Measurements from ENCODE around the gene HDAC11. TPM values are rescaled to one million over a fixed set of nuclear protein-coding genes. Genes with fewer than 3 reads are reported as not detected.

The HDAC11 gene
- polyA plus RNA-seq, 3 donors, result 2.9 to 3.9 (median 3.5) TPM

DNA sequence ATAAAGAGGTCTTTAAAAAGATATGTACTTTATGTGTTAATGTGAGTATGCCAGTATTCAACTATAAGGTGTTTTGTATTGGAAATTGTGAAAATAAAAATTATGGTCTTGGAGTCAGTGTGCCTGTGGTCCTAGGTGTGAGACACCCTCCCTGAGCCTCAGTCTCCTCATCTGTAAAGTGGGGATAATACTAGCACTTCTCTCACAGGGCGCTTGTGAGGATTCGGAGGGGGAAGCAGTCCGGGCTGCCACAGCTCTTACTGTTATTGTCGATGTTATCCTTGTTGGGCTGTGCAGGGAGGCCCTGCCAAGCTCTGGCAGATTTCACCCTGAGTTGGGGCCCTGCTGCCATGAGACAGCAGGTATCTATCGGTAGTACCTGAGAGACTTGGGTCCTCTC lies 42.1 kb downstream of the HDAC11 start:
- H3K36me3 ChIP-seq (replicated peaks in 1 of 2; ENCODE audit: control insufficient read depth in 1 of 2, insufficient read depth in 2 of 2, low read length in 2 of 2), result no peaks in the 10 kb centered on the region
- H3K4me3 Mint-ChIP-seq, result no peak overlapping the region
- no peak overlapping the region for H3K4me2 ChIP-seq (replicated peaks; ENCODE audit: extremely low read depth, low read length, poor library complexity, severe bottlenecking)
- H3K4me1 Mint-ChIP-seq, result no peaks in the 10 kb centered on the region
- DNase-seq, result no peak
- H3K4me3 ChIP-seq (replicated peaks in 1 of 3; ENCODE audit: low read depth in 2 of 3, low read length in 3 of 3), result no peak overlapping the region
- intact Hi-C loops (cut with micrococcal nuclease), result no loop called here
- no peaks in the 10 kb centered on the region for H3K9me3 ChIP-seq (replicated peaks in 1 of 2; ENCODE audit: control insufficient read depth in 1 of 2, insufficient read depth in 1 of 2, low read length in 2 of 2)
- no peak overlapping the region for H2AFZ ChIP-seq (ENCODE audit: insufficient read depth, low read depth, low read length, poor library complexity, severe bottlenecking)
- H3K9me3 Mint-ChIP-seq, result peaks cover 0 to 6% (median 3%) of the 10 kb centered on the region in 7 donors
- H3K4me1 ChIP-seq (ENCODE audit: control insufficient read depth in 1 of 2, insufficient read depth in 2 of 2, low read length in 2 of 2), result no peaks in the 10 kb centered on the region
- no peak overlapping the region for H3K27ac Mint-ChIP-seq
- no peak overlapping the region for H3K9ac ChIP-seq (ENCODE audit: insufficient read depth, low read length, poor library complexity, severe bottlenecking)
- 100% methylated on average over 5 of the region's 5 CpGs for WGBS (ENCODE audit: insufficient coverage)
- H3K27me3 Mint-ChIP-seq (ENCODE audit: low read depth in 3 of 3), result peaks cover 0 to 7% (median 3%) of the 10 kb centered on the region in 3 donors
- no peaks in the 10 kb centered on the region for H3K27me3 ChIP-seq (ENCODE audit: control insufficient read depth in 2 of 2, insufficient read depth in 2 of 2, low read length in 2 of 2)
- H3K79me2 ChIP-seq (ENCODE audit: insufficient read depth, low read length), result no peaks in the 10 kb centered on the region
- H4K20me1 ChIP-seq (ENCODE audit: insufficient read depth, low read length), result no peaks in the 10 kb centered on the region
- H3K27ac ChIP-seq (ENCODE audit: low read depth in 1 of 2, low read length in 2 of 2), result no peak overlapping the region
- TF ChIP-seq, protein P1, sequence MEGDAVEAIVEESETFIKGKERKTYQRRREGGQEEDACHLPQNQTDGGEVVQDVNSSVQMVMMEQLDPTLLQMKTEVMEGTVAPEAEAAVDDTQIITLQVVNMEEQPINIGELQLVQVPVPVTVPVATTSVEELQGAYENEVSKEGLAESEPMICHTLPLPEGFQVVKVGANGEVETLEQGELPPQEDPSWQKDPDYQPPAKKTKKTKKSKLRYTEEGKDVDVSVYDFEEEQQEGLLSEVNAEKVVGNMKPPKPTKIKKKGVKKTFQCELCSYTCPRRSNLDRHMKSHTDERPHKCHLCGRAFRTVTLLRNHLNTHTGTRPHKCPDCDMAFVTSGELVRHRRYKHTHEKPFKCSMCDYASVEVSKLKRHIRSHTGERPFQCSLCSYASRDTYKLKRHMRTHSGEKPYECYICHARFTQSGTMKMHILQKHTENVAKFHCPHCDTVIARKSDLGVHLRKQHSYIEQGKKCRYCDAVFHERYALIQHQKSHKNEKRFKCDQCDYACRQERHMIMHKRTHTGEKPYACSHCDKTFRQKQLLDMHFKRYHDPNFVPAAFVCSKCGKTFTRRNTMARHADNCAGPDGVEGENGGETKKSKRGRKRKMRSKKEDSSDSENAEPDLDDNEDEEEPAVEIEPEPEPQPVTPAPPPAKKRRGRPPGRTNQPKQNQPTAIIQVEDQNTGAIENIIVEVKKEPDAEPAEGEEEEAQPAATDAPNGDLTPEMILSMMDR (IDR thresholded peaks at IDR 0.05), result no peak
- H3K36me3 Mint-ChIP-seq, result no peaks in the 10 kb centered on the region

DNA sequence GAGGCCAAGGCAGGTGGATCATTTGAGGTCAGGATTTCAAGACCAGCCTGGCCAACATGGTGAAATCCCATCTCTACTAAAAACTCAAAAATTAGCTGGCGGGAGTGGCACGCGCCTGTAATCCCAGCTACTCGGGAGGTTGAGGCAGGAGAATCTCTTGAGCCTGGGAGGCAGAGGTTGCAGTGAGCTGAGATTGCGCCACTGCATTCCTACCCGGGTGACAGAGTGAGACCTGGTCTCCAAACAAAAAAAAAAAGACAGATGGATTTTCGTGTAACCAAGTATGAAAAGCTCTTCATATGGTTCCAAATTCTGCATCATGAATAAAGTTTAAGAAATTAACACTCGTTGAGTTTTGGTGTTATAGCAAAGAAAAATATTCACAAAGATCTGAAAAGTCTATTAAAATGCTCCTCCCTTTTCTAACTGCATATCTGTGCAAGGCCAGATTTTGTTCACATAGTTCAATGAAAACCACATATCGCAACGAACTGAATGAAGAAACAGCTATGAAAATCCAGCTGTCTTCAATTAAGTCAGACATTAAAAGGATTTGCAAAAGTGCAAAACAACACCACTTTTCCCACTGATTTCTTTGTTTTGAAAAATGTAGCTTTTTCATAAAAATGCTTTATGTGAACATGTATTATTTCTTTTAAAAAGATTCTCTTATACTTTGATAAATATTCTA lies 45.0 kb downstream of the HDAC11 start:
- Histone ChIP-seq H3K9me3 (replicated peaks in 1 of 2; ENCODE audit: control insufficient read depth in 1 of 2, insufficient read depth in 1 of 2, low read length in 2 of 2) (no peaks in the 10 kb centered on the region), H3K4me1 (ENCODE audit: control insufficient read depth in 1 of 2, insufficient read depth in 2 of 2, low read length in 2 of 2) (no peaks in the 10 kb centered on the region), H3K4me2 (replicated peaks; ENCODE audit: extremely low read depth, low read length, poor library complexity, severe bottlenecking) (no peak overlapping the region), H3K79me2 (ENCODE audit: insufficient read depth, low read length) (no peaks in the 10 kb centered on the region), H4K20me1 (ENCODE audit: insufficient read depth, low read length) (no peaks in the 10 kb centered on the region), H3K27me3 (ENCODE audit: control insufficient read depth in 2 of 2, insufficient read depth in 2 of 2, low read length in 2 of 2) (no peaks in the 10 kb centered on the region), H3K36me3 (replicated peaks in 1 of 2; ENCODE audit: control insufficient read depth in 1 of 2, insufficient read depth in 2 of 2, low read length in 2 of 2) (no peaks in the 10 kb centered on the region), H3K4me3 (replicated peaks in 1 of 3; ENCODE audit: low read depth in 2 of 3, low read length in 3 of 3) (no peak overlapping the region), H2AFZ (ENCODE audit: insufficient read depth, low read depth, low read length, poor library complexity, severe bottlenecking) (no peak overlapping the region), H3K9ac (ENCODE audit: insufficient read depth, low read length, poor library complexity, severe bottlenecking) (no peak overlapping the region), H3K27ac (ENCODE audit: low read depth in 1 of 2, low read length in 2 of 2) (no peak overlapping the region)
- Mint-ChIP-seq H3K9me3 (peaks cover 0 to 6% (median 3%) of the 10 kb centered on the region in 7 donors), H3K27me3 (ENCODE audit: low read depth in 3 of 3) (peaks cover 0 to 5% (median 4%) of the 10 kb centered on the region in 3 donors), H3K36me3 (no peaks in the 10 kb centered on the region), H3K27ac (no peak overlapping the region), H3K4me3 (no peak overlapping the region), H3K4me1 (no peaks in the 10 kb centered on the region)
- WGBS (ENCODE audit: insufficient coverage), result no CpG with 5 or more reads among the region's 10 CpGs
- intact Hi-C loops (cut with micrococcal nuclease), result no loop called here
- no peak for DNase-seq
- TF ChIP-seq, protein P1 (IDR thresholded peaks at IDR 0.05), result no peak

All from CD14-positive monocyte (primary cell).